Embryonic facial prominence (tissue), 1 donor: Measurements from ENCODE around the gene ACTG2.
"Not testable (repeated sequence)": the region's sequence is repeated elsewhere in the genome, so short reads cannot be mapped to it uniquely, and the experiment has no call there.

ENCODE experiments used
- DNase-seq: peaks from one replicate; pipeline ENCODE4 v3.0.0-alpha.2; 2016; ENCODE audit errors: extremely low spot score

The ACTG2 gene

GRCh38 chr2:73893764-73894474, 1.1 kb downstream of the ACTG2 start:
- DNase-seq, result no peak

GRCh38 chr2:73894475-73894850, 1.7 kb downstream of the ACTG2 start:
- DNase-seq, result no peak

- DNase-seq, result no peak
These were observed 2.1 kb downstream of the ACTG2 start for GRCh38 chr2:73894877-73895276.

- DNase-seq, result no peak
These were observed 2.7 kb downstream of the ACTG2 start for GRCh38 chr2:73895473-73895872.

- DNase-seq, result peak; percentile 60
These were observed 3.8 kb downstream of the ACTG2 start for GRCh38 chr2:73896362-73897239.

GRCh38 chr2:73897240-73897583, 4.4 kb downstream of the ACTG2 start:
- DNase-seq, result no peak

GRCh38 chr2:73897934-73898333, 5.1 kb downstream of the ACTG2 start:
- no peak for DNase-seq

- no peak for DNase-seq
These were observed 7.1 kb downstream of the ACTG2 start for GRCh38 chr2:73899801-73900336.

GRCh38 chr2:73901143-73901542, 8.3 kb downstream of the ACTG2 start:
- DNase-seq, result no peak

- DNase-seq, result no peak
These were observed 9.5 kb downstream of the ACTG2 start for GRCh38 chr2:73902284-73902683.

GRCh38 chr2:73903313-73903712, 10.5 kb downstream of the ACTG2 start:
- no peak for DNase-seq

- DNase-seq, result not testable (repeated sequence)
These were observed 11.3 kb downstream of the ACTG2 start for GRCh38 chr2:73903949-73904613.

- DNase-seq, result no peak
These were observed 12.1 kb downstream of the ACTG2 start for GRCh38 chr2:73904952-73905351.

GRCh38 chr2:73906847-73907505, 14.2 kb downstream of the ACTG2 start:
- DNase-seq, result no peak

- DNase-seq, result no peak
These were observed 15.1 kb downstream of the ACTG2 start for GRCh38 chr2:73907840-73908452.

GRCh38 chr2:73908689-73909652, 16.2 kb downstream of the ACTG2 start:
- DNase-seq, result no peak

GRCh38 chr2:73910873-73911547, 18.2 kb downstream of the ACTG2 start:
- DNase-seq, result no peak

- DNase-seq, result no peak
These were observed 18.9 kb downstream of the ACTG2 start for GRCh38 chr2:73911548-73912208.

GRCh38 chr2:73913414-73914054, 20.7 kb downstream of the ACTG2 start:
- DNase-seq, result no peak
